GM23338 (cell line): ENCODE data around the gene SRRD.

ENCODE experiments used
- CREB1 ChIP-seq: fragments of 250-450 bp; sonication (Bioruptor Pico); IDR thresholded peaks from 2 replicates; pipeline ENCODE4 v1.5.0; 2020; ENCODE audit warnings: low read depth, mild to moderate bottlenecking, moderate library complexity
- CTCF ChIP-seq, 2 experiments: fragments of 200-600 bp in 1 of 2; sonication (generic) in 1 of 2; conservative IDR thresholded peaks; 2 replicates each; pipeline versions ENCODE4 v1.5.1 to v1.6.1; 2016 to 2017; ENCODE audit warnings: antibody characterized with exemption in 2 of 2, low read depth in 2 of 2, mild to moderate bottlenecking in 2 of 2, moderate library complexity in 1 of 2
- ETS1 ChIP-seq: IDR thresholded peaks from 2 replicates; pipeline ENCODE4 v1.6.1; 2016; ENCODE audit warnings: antibody characterized with exemption
- EZH2 ChIP-seq: fragments of 200-600 bp; sonication (generic); IDR thresholded peaks from one replicate; pipeline ENCODE4 v1.8.0; 2017; ENCODE audit warnings: antibody characterized with exemption, mild to moderate bottlenecking, low read depth; ENCODE audit not compliant: unreplicated experiment
- EZH2phosphoT487 ChIP-seq: fragments of 200-600 bp; sonication (generic); IDR thresholded peaks from one replicate; pipeline ENCODE4 v1.8.1; 2018; ENCODE audit warnings: antibody characterized with exemption; ENCODE audit not compliant: unreplicated experiment
- JUNB ChIP-seq: IDR thresholded peaks from one replicate; pipeline ENCODE4 v1.6.1; 2016; ENCODE audit warnings: antibody characterized with exemption; ENCODE audit not compliant: unreplicated experiment
- POLR2AphosphoS5 ChIP-seq: IDR thresholded peaks from 2 replicates; pipeline ENCODE4 v1.6.1; 2016; ENCODE audit warnings: antibody characterized with exemption, low read depth
- REST ChIP-seq: IDR thresholded peaks from one replicate; pipeline ENCODE4 v1.6.1; 2018; ENCODE audit warnings: antibody characterized with exemption; ENCODE audit not compliant: unreplicated experiment
- STAT1 ChIP-seq: IDR thresholded peaks from one replicate; pipeline ENCODE4 v1.6.1; 2016; ENCODE audit warnings: antibody characterized with exemption; ENCODE audit not compliant: unreplicated experiment
- ZNF114 ChIP-seq: fragments of 250-450 bp; sonication (Bioruptor Pico); IDR thresholded peaks from 2 replicates; pipeline ENCODE4 v1.5.0; 2020; ENCODE audit warnings: mild to moderate bottlenecking, moderate library complexity
- ZNF331 ChIP-seq: fragments of 250-450 bp; sonication (Bioruptor Pico); IDR thresholded peaks from 2 replicates; pipeline ENCODE4 v1.5.0; 2020; ENCODE audit warnings: low read depth, mild to moderate bottlenecking, moderate library complexity
- ZNF462 ChIP-seq: fragments of 250-450 bp; sonication (Bioruptor Pico); IDR thresholded peaks from 2 replicates; pipeline ENCODE4 v1.5.0; 2020; ENCODE audit warnings: mild to moderate bottlenecking, moderate library complexity

GRCh38 chr22:26534171-26534855, 50.6 kb downstream of the SRRD start:
- TF ChIP-seq POLR2AphosphoS5 (no peak), CTCF (conservative IDR thresholded peaks at IDR 0.05; ENCODE audit: low read depth in 2 of 2) (no peak), ZNF331 (CRISPR knock-in tag) (no peak), REST (no peak), EZH2phosphoT487 (no peak), CREB1 (CRISPR knock-in tag) (no peak), EZH2 (no peak), ETS1 (no peak), ZNF114 (CRISPR knock-in tag) (no peak), JUNB (no peak), ZNF462 (CRISPR knock-in tag) (no peak), STAT1 (no peak)
